ENCODE data around the gene BTRC.
"Not testable (repeated sequence)": the region's sequence is repeated elsewhere in the genome, so short reads cannot be mapped to it uniquely, and the experiment has no call there.

Gene BTRC

GRCh38 chr10:101403161-101403560, 49.2 kb downstream of the BTRC start:
- no peaks in the 10 kb centered on the region for H3K9me3 ChIP-seq (ENCODE audit: control insufficient read depth, low read length)
- H3K4me3 ChIP-seq (ENCODE audit: insufficient read depth, low read depth, low read length) = no peak overlapping the region
- no peaks in the 10 kb centered on the region for H3K27me3 ChIP-seq (ENCODE audit: control insufficient read depth, insufficient read depth, low read length, poor library complexity, severe bottlenecking)
- H3K4me1 ChIP-seq (ENCODE audit: control insufficient read depth, insufficient read depth, low read length) = no peaks in the 10 kb centered on the region
- 92 to 100% methylated on average over 1 of the region's 2 CpGs for WGBS, 2 experiments
- H3K27ac ChIP-seq (ENCODE audit: insufficient read depth, low read depth, low read length, poor library complexity, severe bottlenecking) = no peak overlapping the region
- H3K36me3 ChIP-seq (ENCODE audit: control insufficient read depth, insufficient read depth, low read length) = no peaks in the 10 kb centered on the region

GRCh38 chr10:101405001-101405400, 51.0 kb downstream of the BTRC start:
- WGBS, 2 experiments = 88 to 95% methylated on average over 2 of the region's 2 CpGs
- no peaks in the 10 kb centered on the region for H3K36me3 ChIP-seq (ENCODE audit: control insufficient read depth, insufficient read depth, low read length)
- no peaks in the 10 kb centered on the region for H3K27me3 ChIP-seq (ENCODE audit: control insufficient read depth, insufficient read depth, low read length, poor library complexity, severe bottlenecking)

GRCh38 chr10:101411598-101411997, 57.6 kb downstream of the BTRC start:
- no peaks in the 10 kb centered on the region for H3K27me3 ChIP-seq (ENCODE audit: control insufficient read depth, insufficient read depth, low read length, poor library complexity, severe bottlenecking)
- H3K36me3 ChIP-seq (ENCODE audit: control insufficient read depth, insufficient read depth, low read length) = no peaks in the 10 kb centered on the region
- no peak overlapping the region for H3K27ac ChIP-seq (ENCODE audit: insufficient read depth, low read depth, low read length, poor library complexity, severe bottlenecking)
- no peaks in the 10 kb centered on the region for H3K4me1 ChIP-seq (ENCODE audit: control insufficient read depth, insufficient read depth, low read length)
- no peak overlapping the region for H3K4me3 ChIP-seq (ENCODE audit: insufficient read depth, low read depth, low read length)
- no peaks in the 10 kb centered on the region for H3K9me3 ChIP-seq (ENCODE audit: control insufficient read depth, low read length)

More at GRCh38 chr10:101405001-101405400, 51.0 kb downstream of the BTRC start:
- Histone ChIP-seq H3K27ac (ENCODE audit: insufficient read depth, low read depth, low read length, poor library complexity, severe bottlenecking) (no peak overlapping the region), H3K4me3 (ENCODE audit: insufficient read depth, low read depth, low read length) (no peak overlapping the region), H3K4me1 (ENCODE audit: control insufficient read depth, insufficient read depth, low read length) (no peaks in the 10 kb centered on the region), H3K9me3 (ENCODE audit: control insufficient read depth, low read length) (no peaks in the 10 kb centered on the region)

- Histone ChIP-seq H3K4me1 (ENCODE audit: control insufficient read depth, insufficient read depth, low read length) (no peaks in the 10 kb centered on the region), H3K9me3 (ENCODE audit: control insufficient read depth, low read length) (no peaks in the 10 kb centered on the region), H3K27ac (ENCODE audit: insufficient read depth, low read depth, low read length, poor library complexity, severe bottlenecking) (no peak overlapping the region), H3K36me3 (ENCODE audit: control insufficient read depth, insufficient read depth, low read length) (no peaks in the 10 kb centered on the region), H3K4me3 (ENCODE audit: insufficient read depth, low read depth, low read length) (no peak overlapping the region), H3K27me3 (ENCODE audit: control insufficient read depth, insufficient read depth, low read length, poor library complexity, severe bottlenecking) (no peaks in the 10 kb centered on the region)
- 94 to 100% methylated on average over 2 of the region's 2 CpGs for WGBS, 2 experiments
Measured at GRCh38 chr10:101414034-101414433, 60.1 kb downstream of the BTRC start.

- WGBS, 2 experiments = 94 to 96% methylated on average over 3 of the region's 3 CpGs
- Histone ChIP-seq H3K36me3 (ENCODE audit: control insufficient read depth, insufficient read depth, low read length) (no peaks in the 10 kb centered on the region), H3K27ac (ENCODE audit: insufficient read depth, low read depth, low read length, poor library complexity, severe bottlenecking) (no peak overlapping the region), H3K4me3 (ENCODE audit: insufficient read depth, low read depth, low read length) (no peak overlapping the region), H3K9me3 (ENCODE audit: control insufficient read depth, low read length) (no peaks in the 10 kb centered on the region), H3K4me1 (ENCODE audit: control insufficient read depth, insufficient read depth, low read length) (no peaks in the 10 kb centered on the region), H3K27me3 (ENCODE audit: control insufficient read depth, insufficient read depth, low read length, poor library complexity, severe bottlenecking) (no peaks in the 10 kb centered on the region)
Measured at GRCh38 chr10:101415884-101416283, 61.9 kb downstream of the BTRC start.

GRCh38 chr10:101421967-101422366, 68.0 kb downstream of the BTRC start:
- not testable (repeated sequence) for H3K36me3 ChIP-seq (ENCODE audit: control insufficient read depth, insufficient read depth, low read length); H3K27ac ChIP-seq (ENCODE audit: insufficient read depth, low read depth, low read length, poor library complexity, severe bottlenecking); H3K4me1 ChIP-seq (ENCODE audit: control insufficient read depth, insufficient read depth, low read length); H3K4me3 ChIP-seq (ENCODE audit: insufficient read depth, low read depth, low read length); H3K9me3 ChIP-seq (ENCODE audit: control insufficient read depth, low read length); H3K27me3 ChIP-seq (ENCODE audit: control insufficient read depth, insufficient read depth, low read length, poor library complexity, severe bottlenecking)
- no CpG with 5 or more reads among the region's 1 CpG for WGBS, 2 experiments

GRCh38 chr10:101425535-101425934, 71.6 kb downstream of the BTRC start:
- Histone ChIP-seq H3K4me3 (ENCODE audit: insufficient read depth, low read depth, low read length) (no peak overlapping the region), H3K36me3 (ENCODE audit: control insufficient read depth, insufficient read depth, low read length) (no peaks in the 10 kb centered on the region), H3K4me1 (ENCODE audit: control insufficient read depth, insufficient read depth, low read length) (no peaks in the 10 kb centered on the region), H3K9me3 (ENCODE audit: control insufficient read depth, low read length) (no peaks in the 10 kb centered on the region), H3K27ac (ENCODE audit: insufficient read depth, low read depth, low read length, poor library complexity, severe bottlenecking) (no peak overlapping the region), H3K27me3 (ENCODE audit: control insufficient read depth, insufficient read depth, low read length, poor library complexity, severe bottlenecking) (no peaks in the 10 kb centered on the region)
- WGBS, 2 experiments = 95 to 97% methylated on average over 4 of the region's 4 CpGs

GRCh38 chr10:101428036-101428435, 74.1 kb downstream of the BTRC start:
- Histone ChIP-seq H3K9me3 (ENCODE audit: control insufficient read depth, low read length) (no peaks in the 10 kb centered on the region), H3K4me1 (ENCODE audit: control insufficient read depth, insufficient read depth, low read length) (no peaks in the 10 kb centered on the region), H3K27ac (ENCODE audit: insufficient read depth, low read depth, low read length, poor library complexity, severe bottlenecking) (no peak overlapping the region), H3K36me3 (ENCODE audit: control insufficient read depth, insufficient read depth, low read length) (no peaks in the 10 kb centered on the region), H3K27me3 (ENCODE audit: control insufficient read depth, insufficient read depth, low read length, poor library complexity, severe bottlenecking) (no peaks in the 10 kb centered on the region), H3K4me3 (ENCODE audit: insufficient read depth, low read depth, low read length) (no peak overlapping the region)
- 93 to 98% methylated on average over 2 to 3 of the region's 3 CpGs for WGBS, 2 experiments

GRCh38 chr10:101429423-101429822, 75.5 kb downstream of the BTRC start:
- no peak overlapping the region for H3K4me3 ChIP-seq (ENCODE audit: insufficient read depth, low read depth, low read length)
- no peaks in the 10 kb centered on the region for H3K27me3 ChIP-seq (ENCODE audit: control insufficient read depth, insufficient read depth, low read length, poor library complexity, severe bottlenecking)
- H3K36me3 ChIP-seq (ENCODE audit: control insufficient read depth, insufficient read depth, low read length) = no peaks in the 10 kb centered on the region
- no peaks in the 10 kb centered on the region for H3K9me3 ChIP-seq (ENCODE audit: control insufficient read depth, low read length)
- H3K4me1 ChIP-seq (ENCODE audit: control insufficient read depth, insufficient read depth, low read length) = no peaks in the 10 kb centered on the region
- no peak overlapping the region for H3K27ac ChIP-seq (ENCODE audit: insufficient read depth, low read depth, low read length, poor library complexity, severe bottlenecking)
- 75% methylated on average over 2 of the region's 3 CpGs; no CpG with 5 or more reads in 1 of the 2 experiments for WGBS, 2 experiments

- 96 to 97% methylated on average over 6 of the region's 6 CpGs for WGBS, 2 experiments
- no peaks in the 10 kb centered on the region for H3K27me3 ChIP-seq (ENCODE audit: control insufficient read depth, insufficient read depth, low read length, poor library complexity, severe bottlenecking)
Measured at GRCh38 chr10:101436302-101436701, 82.3 kb downstream of the BTRC start.

GRCh38 chr10:101438881-101439391, 85.0 kb downstream of the BTRC start:
- Histone ChIP-seq H3K27me3 (ENCODE audit: control insufficient read depth, insufficient read depth, low read length, poor library complexity, severe bottlenecking) (no peaks in the 10 kb centered on the region), H3K4me1 (ENCODE audit: control insufficient read depth, insufficient read depth, low read length) (no peaks in the 10 kb centered on the region), H3K36me3 (ENCODE audit: control insufficient read depth, insufficient read depth, low read length) (no peaks in the 10 kb centered on the region), H3K27ac (ENCODE audit: insufficient read depth, low read depth, low read length, poor library complexity, severe bottlenecking) (no peak overlapping the region), H3K9me3 (ENCODE audit: control insufficient read depth, low read length) (no peaks in the 10 kb centered on the region), H3K4me3 (ENCODE audit: insufficient read depth, low read depth, low read length) (no peak overlapping the region)
- 87 to 93% methylated on average over 5 of the region's 5 CpGs for WGBS, 2 experiments

More at GRCh38 chr10:101436302-101436701, 82.3 kb downstream of the BTRC start:
- H3K27ac ChIP-seq (ENCODE audit: insufficient read depth, low read depth, low read length, poor library complexity, severe bottlenecking) = no peak overlapping the region
- H3K4me1 ChIP-seq (ENCODE audit: control insufficient read depth, insufficient read depth, low read length) = no peaks in the 10 kb centered on the region
- H3K4me3 ChIP-seq (ENCODE audit: insufficient read depth, low read depth, low read length) = no peak overlapping the region
- H3K9me3 ChIP-seq (ENCODE audit: control insufficient read depth, low read length) = no peaks in the 10 kb centered on the region
- no peaks in the 10 kb centered on the region for H3K36me3 ChIP-seq (ENCODE audit: control insufficient read depth, insufficient read depth, low read length)
